NCI-H2081 (cell line): Measurements from ENCODE around the gene COPZ1.

Source experiments
- DNase-seq, 2 experiments: peaks; one replicate each; lab custom pipeline; 2025; lab: John Stamatoyannopoulos, UW

The COPZ1 gene

DNA sequence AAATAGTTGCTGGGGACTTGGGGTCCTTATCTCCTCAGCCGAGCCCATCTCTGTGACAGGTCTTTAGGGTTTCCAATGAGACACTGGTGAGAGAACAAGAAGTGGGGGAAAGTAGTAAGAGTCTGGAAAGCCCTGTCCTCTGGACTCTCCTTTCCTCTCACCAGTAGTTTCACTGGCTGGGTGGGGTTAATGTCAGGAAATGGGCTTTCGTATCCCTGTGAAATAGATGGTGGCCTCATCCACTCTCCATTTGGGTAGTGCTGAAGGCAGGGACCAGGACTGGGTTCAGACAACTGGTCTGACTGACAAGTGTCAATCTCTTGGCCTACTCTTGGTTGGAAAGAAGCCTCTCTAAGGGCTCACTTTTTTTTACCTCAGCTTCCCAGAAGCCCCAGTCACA lies 52.1 kb downstream of the COPZ1 start:
- DNase-seq, result no peak

DNA sequence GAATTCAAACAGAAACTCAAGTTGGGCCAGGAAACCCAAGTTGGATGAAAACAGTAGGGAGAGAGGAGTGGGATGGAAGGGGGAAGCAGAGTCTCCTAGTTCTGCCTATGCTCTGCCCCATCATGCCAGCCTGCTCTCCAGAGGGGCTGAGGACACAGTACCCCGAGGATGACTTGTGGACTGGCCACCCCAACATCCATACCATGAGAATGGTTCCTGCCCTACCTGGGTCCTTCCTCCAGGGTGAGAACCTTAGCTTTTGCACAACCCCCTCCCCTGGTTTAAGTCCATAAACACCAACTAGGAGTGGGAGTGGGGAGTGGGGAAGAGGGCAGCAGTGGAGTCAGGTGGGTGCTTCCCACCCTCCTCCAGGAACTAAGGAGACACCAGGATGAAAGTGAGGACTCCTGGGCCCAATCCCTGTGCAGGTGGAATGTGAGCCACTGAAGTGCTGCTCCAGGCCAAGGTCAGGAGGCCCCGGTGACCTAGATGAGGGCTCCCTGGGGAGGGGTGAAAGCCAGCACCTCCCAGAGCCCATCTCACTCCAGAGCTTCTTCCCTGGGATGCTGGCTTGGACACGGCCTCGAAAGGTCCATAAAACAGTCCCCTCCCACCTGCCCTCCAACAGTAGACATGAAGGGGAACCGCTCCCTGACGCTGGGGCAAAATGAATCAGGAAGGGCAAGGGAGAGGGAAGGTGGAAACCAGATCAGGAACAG lies 53.0 kb downstream of the COPZ1 start:
- DNase-seq, result no peak

DNA sequence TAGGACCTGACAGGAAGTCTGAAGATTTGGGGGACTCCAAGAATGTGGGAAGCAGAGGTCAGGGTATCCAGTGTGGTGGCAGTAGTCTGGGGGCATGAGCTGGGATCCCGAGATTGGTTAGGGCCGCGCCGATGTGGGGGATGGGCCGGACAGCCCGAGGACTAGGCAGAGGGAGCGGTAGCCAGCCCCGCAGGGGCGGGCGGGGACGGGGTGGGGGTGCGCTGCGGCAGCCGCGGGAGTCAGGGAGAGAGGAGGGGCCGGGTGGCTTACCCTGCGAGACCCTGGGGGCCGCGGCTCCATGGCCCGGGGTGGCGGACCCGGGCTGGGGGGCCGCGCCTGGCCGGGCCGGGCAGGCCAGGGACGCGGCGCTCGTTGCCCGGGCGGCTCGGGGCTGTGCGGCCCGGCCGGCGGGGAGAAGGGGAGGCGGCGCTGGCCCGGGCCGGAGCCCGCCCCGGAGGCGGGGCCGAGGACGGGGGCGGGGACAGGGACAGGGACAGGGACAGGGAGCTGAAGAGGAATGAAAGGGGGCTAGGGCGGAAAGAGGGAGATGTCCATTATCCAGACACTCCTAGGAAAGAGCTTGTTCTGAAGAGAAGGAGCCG lies 54.0 kb downstream of the COPZ1 start:
- DNase-seq, result peak; percentile 35 to 44

DNA sequence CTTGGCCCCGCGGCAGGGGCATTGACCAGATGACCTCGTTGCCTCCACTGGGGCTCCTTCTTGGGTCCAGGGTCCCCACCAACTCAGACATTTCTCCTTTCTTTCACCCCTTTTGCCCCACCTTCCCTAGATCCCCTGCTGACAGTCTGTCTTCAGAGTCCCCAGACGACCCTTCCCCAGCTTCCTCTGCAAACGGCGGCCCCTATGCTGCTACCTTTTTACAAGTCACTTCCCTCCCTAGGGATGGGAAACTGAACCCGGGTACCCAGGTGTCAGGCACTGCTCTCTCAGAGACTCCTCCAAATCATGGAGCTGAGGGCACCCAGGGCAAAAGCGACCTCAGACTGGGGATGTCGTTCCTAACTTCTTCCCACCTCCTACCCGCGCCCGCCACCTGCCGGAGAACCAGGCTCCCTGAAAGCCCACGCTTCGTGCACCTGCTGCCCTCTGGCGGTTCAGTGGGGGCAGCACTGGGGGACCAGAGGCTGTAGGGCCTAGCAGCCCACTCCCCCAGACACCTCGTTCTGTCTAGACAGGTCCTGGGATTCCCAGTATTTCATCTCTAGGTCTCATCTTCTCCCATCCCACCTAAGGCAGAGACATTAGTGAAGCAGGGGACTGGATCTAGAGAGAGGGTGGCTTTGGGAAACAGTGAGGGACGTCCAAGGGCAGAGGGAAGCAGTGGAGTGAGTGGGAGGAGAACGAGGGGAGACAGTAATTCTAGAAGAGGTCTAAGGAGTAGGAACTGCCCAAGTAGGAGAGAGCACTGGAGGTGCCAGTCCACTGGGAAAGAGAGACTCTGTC lies 54.7 kb downstream of the COPZ1 start:
- DNase-seq, result peak; percentile 88 to 93

DNA sequence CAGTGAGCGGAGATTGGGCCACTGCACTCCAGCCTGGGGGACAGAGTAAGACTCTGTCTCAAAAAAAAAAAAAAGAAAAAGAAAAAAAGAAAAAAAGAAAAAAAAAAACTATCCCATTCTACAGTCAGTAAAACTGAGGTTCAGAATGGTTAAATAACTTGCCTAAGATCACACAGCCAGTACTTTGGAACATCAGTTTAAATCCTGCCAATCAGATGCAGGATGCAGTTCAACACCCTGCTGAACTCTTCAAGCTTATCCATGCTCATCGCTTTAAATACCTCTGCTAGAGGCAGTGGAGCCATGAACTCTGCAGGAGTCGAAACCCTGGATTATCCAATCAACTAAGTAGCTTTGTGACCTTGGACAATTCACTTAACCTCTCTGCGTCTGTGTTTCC lies 56.2 kb downstream of the COPZ1 start:
- DNase-seq, result no peak

DNA sequence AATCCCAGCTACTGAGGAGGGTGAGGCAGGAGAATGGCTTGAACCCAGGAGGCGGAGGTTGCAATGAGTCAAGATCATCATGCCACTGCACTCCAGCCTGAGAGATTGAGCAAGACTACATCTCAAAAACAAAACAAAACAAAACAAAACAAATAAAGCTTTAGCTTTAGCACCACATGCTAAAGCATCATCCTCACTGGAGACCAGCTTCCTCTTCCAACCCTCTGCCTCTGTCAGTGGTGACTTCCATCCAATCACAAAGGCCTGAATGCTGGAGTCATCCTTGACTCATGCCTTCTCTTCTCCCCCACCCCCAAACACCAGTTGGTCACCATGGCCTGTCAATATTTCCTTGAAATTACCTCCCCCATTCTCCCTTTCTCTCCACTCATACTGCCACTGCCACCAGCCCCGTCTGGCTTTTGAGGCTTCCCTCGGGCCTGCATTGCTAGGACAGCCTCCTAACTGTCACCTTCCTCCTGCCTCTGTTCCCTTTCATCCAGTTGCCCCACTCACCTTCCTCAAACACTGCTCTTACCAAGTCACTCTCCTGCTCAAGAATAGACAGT lies 58.2 kb downstream of the COPZ1 start:
- no peak for DNase-seq

DNA sequence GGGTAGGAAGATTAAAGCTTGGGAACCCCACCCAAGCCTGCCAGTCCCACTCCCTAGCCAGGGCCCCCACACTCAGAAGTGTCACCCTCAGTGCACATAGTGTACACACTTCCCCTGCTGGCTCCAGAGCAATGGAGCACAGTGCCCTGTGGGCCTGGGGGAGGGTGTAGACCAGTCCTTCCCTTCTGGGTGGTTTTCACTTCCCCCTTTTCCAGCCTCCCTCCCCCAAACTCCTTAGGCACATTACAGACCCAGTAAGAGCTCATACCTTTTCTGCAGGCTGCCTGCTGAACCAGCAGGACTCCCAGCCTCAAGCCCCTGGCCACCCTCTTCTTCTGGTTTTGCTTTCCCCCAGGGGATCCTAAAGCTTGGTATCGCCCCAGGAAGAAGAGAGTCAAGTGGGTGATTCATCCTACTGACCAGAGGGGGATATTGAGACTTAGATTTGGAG lies 59.7 kb downstream of the COPZ1 start, which contains the start of gene ZNF385A:
Gene ZNF385A, minus strand, starts transcription at position 143 of the 451 bp plus-strand sequence. CDS start 219 bp downstream, outside the sequence.
- DNase-seq, result no peak

DNA sequence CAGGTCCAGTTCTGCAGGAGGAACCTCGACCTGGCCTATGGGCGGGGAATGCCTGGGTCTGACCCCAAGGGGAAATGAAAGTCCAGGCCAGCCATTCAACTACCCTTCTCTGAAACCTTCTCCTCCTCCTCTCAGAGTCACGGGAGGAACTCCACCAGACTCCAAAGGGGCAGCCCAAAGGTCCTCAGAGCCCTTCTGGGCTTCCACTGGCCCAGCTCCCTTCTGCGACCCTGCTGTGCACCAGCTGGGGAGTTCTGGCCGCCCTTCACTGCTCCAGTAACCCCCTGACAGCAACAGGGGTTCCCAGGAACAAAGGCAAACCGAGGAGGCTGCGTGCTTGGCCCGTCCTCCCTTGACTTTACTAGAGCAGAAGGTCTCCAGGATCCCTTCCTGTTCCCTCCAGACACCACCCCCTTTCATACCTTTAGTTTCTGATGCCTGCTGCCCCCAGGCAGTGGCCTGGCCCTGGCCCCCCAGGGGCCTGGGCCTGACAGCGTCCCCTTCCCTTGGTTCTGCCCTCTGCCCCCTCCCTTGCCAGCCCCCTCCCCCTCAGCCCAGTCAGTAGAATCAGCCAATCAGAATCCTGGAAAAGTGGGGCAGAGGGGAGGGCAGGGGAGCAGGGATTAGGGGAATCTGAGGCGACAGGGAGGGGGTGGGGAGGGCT lies 60.5 kb downstream of the COPZ1 start:
- no peak for DNase-seq

DNA sequence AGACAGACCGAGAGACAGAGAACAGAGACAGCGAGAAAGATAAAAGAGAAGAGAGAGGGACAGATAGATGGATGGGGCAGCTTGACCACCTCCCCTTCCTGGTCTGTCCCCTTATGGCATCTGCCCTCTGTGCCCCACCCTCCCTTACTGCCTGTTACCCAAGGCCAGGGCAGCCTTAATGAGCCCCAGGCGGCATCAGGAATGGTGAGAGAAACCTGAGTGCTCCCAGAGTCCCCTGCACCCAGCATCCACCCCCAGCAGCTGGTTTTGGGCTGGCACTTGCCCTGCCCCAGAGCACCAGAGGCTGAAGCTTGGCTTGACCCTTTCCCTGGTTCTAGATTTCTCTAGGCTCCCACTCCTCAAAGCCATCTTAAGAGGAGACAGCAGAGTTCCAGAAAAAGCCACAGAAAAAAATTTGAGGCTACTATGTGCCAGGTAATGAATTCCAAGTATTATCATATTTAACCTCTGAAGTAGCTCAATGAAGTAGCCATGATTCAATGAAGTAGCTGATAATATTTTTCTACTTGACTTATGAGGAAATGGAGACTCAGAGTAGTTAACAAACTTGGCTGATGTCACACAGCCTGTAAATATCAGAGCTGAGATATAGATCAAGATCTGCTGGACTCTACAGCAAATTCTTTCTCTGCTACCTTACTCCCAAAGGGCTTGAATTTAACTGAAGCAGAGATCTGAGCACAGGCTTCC lies 61.6 kb downstream of the COPZ1 start:
- no peak for DNase-seq

DNA sequence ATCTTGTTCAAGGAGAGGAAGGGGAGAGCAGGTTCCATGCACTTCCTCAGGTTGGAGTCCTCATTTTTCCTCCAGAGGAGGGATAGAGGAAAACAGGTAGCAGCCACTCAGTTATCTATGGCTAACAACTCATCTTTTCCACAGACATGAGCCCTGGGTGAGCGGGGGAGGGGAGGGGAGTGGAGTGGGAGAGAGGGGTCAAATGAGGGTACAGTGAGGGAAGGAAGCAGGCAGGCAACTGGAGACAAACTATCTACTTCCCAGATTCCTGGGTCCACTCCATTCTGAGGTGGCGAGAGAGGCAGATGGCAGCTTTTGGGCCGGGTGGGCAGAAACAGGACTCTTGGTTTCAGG lies 62.2 kb downstream of the COPZ1 start:
- DNase-seq, result no peak

DNA sequence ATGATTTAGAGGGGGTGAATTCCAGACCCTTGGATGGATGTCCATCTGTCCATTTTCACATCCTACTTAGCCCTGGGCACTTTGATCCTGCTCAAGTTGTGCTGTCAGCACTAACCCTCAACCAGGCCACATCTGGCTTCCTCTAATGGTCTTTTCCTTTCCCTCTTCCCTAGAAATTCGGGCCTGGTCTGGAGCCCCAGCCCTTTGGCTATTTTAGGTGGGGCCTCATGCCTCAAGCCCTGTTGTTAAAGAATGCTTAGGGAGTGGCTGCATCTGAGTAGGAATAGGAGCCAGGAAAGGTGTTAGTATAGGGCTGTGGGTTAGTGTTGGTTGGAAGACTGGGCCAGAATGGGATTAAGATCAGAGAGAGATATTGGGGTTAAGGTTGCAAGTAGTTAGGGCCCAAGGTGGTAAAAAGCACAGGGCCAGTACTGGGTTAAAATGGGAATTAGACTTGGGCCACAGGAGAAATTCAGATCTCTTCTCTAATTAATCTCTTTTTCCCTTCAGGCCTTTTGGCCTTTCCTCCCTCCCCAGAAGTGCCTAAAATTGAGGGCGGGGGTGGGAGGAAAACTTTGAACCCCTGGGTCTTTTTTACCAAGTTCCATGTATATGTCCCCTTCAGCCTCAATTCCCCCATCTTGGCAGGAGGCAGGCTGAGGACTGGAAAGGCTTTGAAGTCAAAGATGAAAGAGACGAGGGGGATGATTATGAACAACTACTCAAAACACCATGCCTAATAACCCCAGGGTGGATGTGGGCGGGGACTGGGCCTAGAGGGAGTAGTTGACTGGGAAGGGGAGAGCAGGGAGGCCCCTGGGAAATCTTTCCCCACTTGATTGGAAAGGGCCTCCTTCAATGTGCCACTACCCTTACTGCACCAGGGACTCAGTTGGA lies 63.6 kb downstream of the COPZ1 start:
- DNase-seq, result no peak

DNA sequence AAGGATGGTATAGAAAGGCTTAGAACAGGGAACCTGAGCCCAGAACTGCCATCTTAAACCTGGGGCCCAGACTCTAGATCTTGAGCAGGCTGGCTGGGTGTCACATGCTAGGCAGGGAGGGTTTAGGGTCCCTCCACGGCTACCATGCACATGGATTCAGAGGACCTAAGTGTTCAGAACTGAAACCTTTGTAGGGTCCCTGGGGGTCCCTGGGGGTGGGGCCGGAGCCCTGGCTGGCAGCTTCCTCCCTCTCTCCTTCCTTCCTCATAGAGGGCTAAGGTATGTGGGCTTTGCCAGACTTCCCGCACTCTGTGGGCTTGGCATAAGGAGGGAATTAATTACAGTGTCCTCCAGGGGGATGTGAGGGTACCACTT lies 64.2 kb downstream of the COPZ1 start:
- DNase-seq, result no peak

DNA sequence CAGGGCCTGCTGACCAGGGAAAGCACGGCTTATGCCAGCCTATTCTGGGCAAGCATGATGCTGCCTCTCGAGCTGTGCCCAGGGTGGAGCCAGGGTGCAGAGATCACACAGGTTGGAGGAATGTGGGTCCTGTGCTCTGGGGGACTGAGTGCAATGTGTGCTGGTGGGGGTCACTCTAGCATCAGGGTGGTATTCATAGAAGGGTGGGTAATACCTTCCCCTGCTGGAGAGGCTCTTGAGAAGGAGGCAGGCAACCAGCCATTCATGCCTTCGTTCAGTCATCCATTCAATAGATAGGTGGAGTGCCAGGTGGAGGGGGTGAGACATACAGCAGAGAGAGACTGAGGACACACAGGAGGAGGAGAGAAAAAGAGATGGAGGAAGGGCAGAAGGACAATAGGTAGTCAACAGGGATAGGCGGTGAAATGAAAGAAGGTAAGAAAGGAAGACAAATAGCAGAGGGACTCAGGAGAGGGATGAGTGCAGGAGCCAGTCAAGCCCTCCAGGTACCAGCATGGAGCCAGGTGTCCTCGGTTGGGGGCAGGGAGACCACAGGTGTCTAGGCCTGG lies 64.8 kb downstream of the COPZ1 start:
- no peak for DNase-seq

DNA sequence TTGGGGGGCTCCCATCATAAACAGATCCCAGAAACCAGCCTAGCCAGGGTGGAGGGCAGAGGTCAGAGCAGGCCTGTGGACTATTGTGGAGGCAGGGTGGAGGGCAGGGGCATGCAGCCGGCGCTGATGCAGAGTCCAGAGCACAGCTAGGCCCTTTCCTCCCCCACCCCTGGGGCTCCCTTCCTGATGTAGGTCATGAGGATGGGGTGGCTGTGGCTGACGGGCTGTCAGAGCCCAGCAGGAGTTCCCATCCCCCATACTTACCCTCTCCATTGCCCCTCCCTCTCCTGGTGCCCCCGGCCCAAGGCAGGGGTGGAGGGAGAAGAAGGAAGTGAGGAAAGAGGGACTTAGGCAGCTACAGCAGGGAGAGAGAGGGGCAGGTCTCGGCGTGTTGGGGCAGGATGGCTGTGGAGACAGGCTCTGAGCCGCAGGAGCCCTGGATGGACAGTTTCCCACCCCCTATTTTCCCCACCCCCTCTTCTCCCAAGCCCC lies 65.3 kb downstream of the COPZ1 start:
- no peak for DNase-seq

DNA sequence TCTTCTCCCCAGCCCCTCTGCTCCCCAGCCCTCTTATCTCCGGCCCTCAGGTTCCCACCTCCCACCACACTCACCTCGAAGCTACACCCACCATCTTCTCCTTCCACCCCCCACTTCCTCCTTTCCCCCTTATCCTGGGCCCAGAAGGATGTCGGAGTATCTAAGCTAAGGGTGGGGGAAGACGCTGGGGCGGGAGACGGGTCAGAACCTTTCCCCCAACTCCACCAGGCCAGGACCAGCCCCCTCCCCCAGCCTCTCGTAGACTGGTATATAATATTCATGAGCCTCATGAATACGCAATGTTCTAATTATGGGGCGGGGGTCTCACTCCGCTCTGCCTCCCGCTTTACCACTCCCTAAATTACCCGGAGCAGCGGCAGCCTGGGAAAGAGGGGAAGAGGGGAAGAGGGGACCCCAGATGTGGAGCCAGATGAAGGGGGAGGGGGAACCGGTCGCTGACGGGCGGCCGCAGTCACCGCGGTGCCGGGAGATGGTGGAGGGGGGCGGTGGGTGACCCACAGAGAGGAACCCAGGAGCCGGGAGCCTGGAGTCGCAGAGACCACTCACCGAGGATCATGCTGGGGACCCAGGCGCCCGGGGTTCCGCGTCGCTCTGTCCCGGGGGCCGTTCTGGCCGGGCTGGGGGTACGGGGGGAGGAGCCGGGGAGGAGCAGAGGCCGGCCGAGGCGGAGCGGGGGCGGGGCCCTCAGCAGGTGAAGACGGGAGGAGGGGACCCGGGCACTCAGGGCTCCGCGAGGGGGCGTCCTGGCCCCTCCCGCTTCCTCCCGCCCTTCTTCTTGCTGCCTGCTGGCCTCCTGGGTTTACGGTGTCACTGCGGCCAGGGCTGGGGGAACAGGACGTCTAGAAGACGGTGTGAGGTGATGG lies 66.0 kb downstream of the COPZ1 start:
- DNase-seq, result peak; percentile 57 to 61

DNA sequence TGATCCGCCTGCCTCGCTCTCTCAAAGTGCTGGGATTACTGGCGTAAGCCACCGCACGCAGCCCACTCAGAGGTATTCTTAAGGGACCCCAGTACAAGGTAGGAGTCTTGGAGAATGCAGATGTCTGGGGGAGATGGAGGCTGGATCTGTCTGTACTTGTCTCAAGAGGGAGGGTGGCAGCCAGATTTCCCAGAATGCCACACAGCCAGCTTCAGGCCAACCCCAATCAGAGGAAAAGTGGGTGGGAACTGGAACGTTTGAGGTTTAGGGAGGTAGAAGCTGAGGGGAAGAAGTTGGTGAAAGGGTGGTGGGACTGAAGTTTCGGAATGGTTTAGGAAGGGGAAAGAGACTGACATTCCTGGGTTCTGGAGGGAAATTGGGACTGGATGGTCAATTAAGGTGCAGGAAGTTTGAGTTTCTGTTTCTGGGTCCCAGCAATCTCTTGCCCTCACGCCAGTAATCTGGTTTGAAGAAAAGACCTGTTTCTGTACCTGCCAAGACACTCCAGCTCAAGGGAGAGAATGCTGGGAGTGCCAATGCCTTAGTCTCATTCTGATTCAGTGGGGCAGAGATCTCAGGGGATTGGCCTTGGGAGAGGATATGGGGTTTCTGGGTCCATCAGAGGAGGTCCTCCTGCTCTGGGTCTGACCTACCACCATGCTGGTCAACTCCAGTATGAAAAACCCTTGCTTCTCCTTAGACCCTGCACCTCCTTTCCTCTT lies 67.7 kb downstream of the COPZ1 start:
- DNase-seq, result no peak

DNA sequence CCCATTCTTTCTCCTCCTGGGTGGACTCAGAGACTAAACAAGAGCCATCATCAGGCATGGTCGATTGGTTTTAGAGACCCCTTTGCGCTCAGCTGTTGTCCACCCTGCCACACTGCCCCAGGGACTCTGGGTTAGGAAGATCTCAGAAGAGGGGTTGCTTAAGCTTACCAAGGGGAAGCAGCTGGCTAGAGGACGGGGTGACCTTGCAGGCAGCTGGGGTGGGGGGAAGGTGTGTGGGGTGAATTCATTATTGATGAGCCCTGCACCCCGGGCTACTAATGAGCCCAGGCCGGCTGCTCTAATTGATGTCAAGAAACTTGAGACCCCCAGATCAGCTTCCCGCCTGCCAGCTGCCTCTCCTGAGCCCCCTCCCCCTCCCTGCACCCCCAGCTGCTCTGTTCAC lies 68.3 kb downstream of the COPZ1 start:
- no peak for DNase-seq

DNA sequence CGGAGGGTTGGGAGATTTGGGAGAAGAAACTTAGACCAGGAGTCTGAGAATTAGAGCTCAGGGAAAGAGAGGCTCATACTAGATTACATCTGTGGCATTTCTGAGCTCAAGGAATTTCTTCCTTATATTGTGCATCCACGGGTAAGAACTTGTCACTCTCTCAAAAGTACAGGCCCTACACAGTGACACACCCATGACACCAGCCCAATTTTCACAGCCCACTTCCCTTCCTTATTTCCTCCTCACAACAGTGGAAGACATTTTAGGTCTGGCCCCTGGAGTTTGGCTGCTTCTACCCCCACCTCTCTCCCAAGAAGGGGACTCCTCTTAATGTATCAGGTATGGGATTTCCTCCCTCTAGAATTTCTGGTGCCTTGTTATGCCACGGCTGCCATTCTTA lies 68.8 kb downstream of the COPZ1 start:
- DNase-seq, result no peak
